GM23248 (cell line): ENCODE data around the gene TGM1. TPM values are rescaled to one million over a fixed set of nuclear protein-coding genes. Genes with fewer than 3 reads are reported as not detected.

Experiments
- DNase-seq: peaks from one replicate; pipeline ENCODE4 v3.0.0-alpha.2; 2015
- H2AFZ ChIP-seq: fragments of 200-600 bp; sonication (generic); 2 replicates; pipeline ENCODE4 v1.6.1; 2016; ENCODE audit warnings: antibody characterized with exemption
- H3F3A ChIP-seq: fragments of 200-600 bp; sonication (generic); 2 replicates; pipeline ENCODE4 v1.6.1; 2016; ENCODE audit warnings: mild to moderate bottlenecking, antibody characterized with exemption, mixed run types; ENCODE audit not compliant: insufficient read depth
- H3K27ac ChIP-seq: fragments of 200-600 bp; sonication (generic); 2 replicates; pipeline ENCODE4 v1.5.1; 2016; ENCODE audit warnings: mild to moderate bottlenecking
- H3K27me3 ChIP-seq: fragments of 200-600 bp; sonication (generic); replicated peaks from 2 replicates; pipeline ENCODE4 v1.6.1; 2016; ENCODE audit warnings: mild to moderate bottlenecking; ENCODE audit not compliant: insufficient read depth
- H3K36me3 ChIP-seq: fragments of 200-600 bp; sonication (generic); 2 replicates; pipeline ENCODE4 v1.6.1; 2016; ENCODE audit warnings: low read depth, mild to moderate bottlenecking
- H3K4me1 ChIP-seq: fragments of 200-600 bp; sonication (generic); 2 replicates; pipeline ENCODE4 v1.6.1; 2016; ENCODE audit warnings: mild to moderate bottlenecking; ENCODE audit not compliant: insufficient read depth
- H3K4me2 ChIP-seq: fragments of 200-600 bp; sonication (generic); one replicate; pipeline ENCODE4 v1.6.1; 2016; ENCODE audit warnings: mild to moderate bottlenecking; ENCODE audit not compliant: unreplicated experiment
- H3K4me3 ChIP-seq: fragments of 200-600 bp; sonication (generic); 2 replicates; pipeline ENCODE4 v1.5.1; 2016; ENCODE audit warnings: mild to moderate bottlenecking
- H3K79me2 ChIP-seq: fragments of 200-600 bp; sonication (generic); 2 replicates; pipeline ENCODE4 v1.6.1; 2016; ENCODE audit warnings: mild to moderate bottlenecking; ENCODE audit not compliant: insufficient read depth
- H3K9ac ChIP-seq: fragments of 200-600 bp; sonication (generic); 2 replicates; pipeline ENCODE4 v1.6.1; 2016; ENCODE audit warnings: mild to moderate bottlenecking
- H3K9me2 ChIP-seq: fragments of 200-600 bp; sonication (generic); 2 replicates; pipeline ENCODE4 v1.6.1; 2016; ENCODE audit warnings: mixed run types, mild to moderate bottlenecking, moderate library complexity; ENCODE audit not compliant: insufficient read depth
- H3K9me3 ChIP-seq: fragments of 200-600 bp; sonication (generic); one replicate; pipeline ENCODE4 v1.6.1; 2017; ENCODE audit warnings: low read depth
- H4K20me1 ChIP-seq: fragments of 200-600 bp; sonication (generic); 2 replicates; pipeline ENCODE4 v1.6.0; 2016; ENCODE audit not compliant: insufficient read depth
- EZH2 ChIP-seq: fragments of 200-600 bp; sonication (generic); IDR thresholded peaks from 2 replicates; pipeline ENCODE4 v1.6.1; 2018; ENCODE audit warnings: antibody characterized with exemption, mild to moderate bottlenecking; ENCODE audit not compliant: insufficient read depth, poor library complexity, severe bottlenecking
- EZH2phosphoT487 ChIP-seq: fragments of 200-600 bp; sonication (generic); IDR thresholded peaks from 2 replicates; pipeline ENCODE4 v1.6.1; 2018; ENCODE audit warnings: antibody characterized with exemption, moderate library complexity, mild to moderate bottlenecking, low read depth; ENCODE audit not compliant: insufficient read depth
- WGBS, 2 experiments: methylation state at CpG; one replicate each; pipeline ENCODE4 v1.1.6; 2015 to 2017; ENCODE audit warnings: low lambda C conversion rate in 2 of 2, low coverage in 1 of 2; ENCODE audit errors: missing lambda C conversion rate in 2 of 2; 5-methylcytosine and 5-hydroxymethylcytosine counted together
- in situ Hi-C: fragments of 300-500 bp; cut with MboI; formaldehyde crosslinking; loops from 2 replicates; pipeline ENCODE4 v1.15.0; 2020
- polyA plus RNA-seq: library from polyadenylated mRNA; unstranded; fragments of >200 nt; fragmentation: Nextera tagmentation; extraction: Ambion mirVana; gene quantifications from 2 replicates; pipeline ENCODE4 v1.2.1, GENCODE V29; 2016
- total RNA-seq: library from RNA; depleted of rRNA; stranded (reverse); fragments of >200 nt; shearing (Covaris generic); gene quantifications from 2 replicates; pipeline ENCODE4 v1.2.3, GENCODE V29; 2014

The TGM1 gene
- total and polyA plus RNA-seq, 2 experiments from 2014 or later: 0.34 to 1.3 TPM

DNA sequence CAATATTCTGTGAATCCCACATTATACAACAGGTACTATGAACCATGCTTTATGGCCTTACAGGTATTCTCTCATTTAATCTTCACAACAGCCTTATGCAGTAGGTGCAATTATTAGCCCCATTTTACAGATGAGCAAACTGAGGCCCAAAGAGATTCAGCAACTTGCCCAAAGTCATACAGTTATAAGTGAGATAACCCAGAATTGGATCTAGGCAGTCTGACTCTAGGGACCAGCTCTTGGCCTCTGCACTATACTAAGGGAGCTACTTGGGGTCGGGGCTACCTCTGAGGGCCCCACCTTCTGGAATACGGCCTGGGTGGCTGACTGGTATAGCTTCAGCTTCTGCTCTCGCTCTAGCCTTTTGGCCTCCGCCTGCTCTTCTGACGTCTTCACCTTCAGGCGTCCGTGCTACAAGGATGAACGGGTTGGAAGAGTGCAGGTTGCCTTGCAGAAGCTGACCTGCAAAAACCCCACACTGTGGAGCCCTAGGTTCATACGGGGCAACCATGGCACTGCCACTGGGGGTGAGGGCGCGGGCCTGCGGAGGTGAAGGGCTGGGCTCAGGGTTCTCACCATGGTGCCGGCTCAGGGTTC, 7.7 kb upstream of the TGM1 start:
- peak overlapping the region; percentile 92 for H2AFZ ChIP-seq
- H3K79me2 ChIP-seq: peaks cover 5% of the 10 kb centered on the region; the same call in 1 of the 2 replicates
- H3K9me2 ChIP-seq: no peaks in the 10 kb centered on the region
- H3F3A ChIP-seq: no peaks in the 10 kb centered on the region
- no peaks in the 10 kb centered on the region for H3K27me3 ChIP-seq
- no peaks in the 10 kb centered on the region for H4K20me1 ChIP-seq
- in situ Hi-C loops: no loop called here
- H3K4me3 ChIP-seq: peak overlapping the region; percentile 88
- no peaks in the 10 kb centered on the region for H3K36me3 ChIP-seq
- no peaks in the 10 kb centered on the region for H3K9me3 ChIP-seq
- H3K4me2 ChIP-seq: peak overlapping the region; percentile 87
- H3K9ac ChIP-seq: peak overlapping the region; percentile 98
- no peak for TF ChIP-seq EZH2
- H3K27ac ChIP-seq: no peak overlapping the region
- DNase-seq: peak; percentile 55
- WGBS, 2 experiments: 11 to 12% methylated on average over 13 of the region's 13 CpGs
- H3K4me1 ChIP-seq: peaks cover 3% of the 10 kb centered on the region; the same call in 1 of the 2 replicates

GRCh38 chr14:24269910-24270536, 7.0 kb upstream of the TGM1 start:
- Histone ChIP-seq H2AFZ (no peak overlapping the region), H4K20me1 (no peaks in the 10 kb centered on the region), H3F3A (no peaks in the 10 kb centered on the region), H3K4me2 (no peak overlapping the region), H3K4me1 (peaks cover 3% of the 10 kb centered on the region; the same call in 1 of the 2 replicates), H3K4me3 (no peak overlapping the region), H3K9ac (no peak overlapping the region), H3K27me3 (no peaks in the 10 kb centered on the region), H3K9me2 (no peaks in the 10 kb centered on the region), H3K79me2 (peaks cover 5% of the 10 kb centered on the region; the same call in 1 of the 2 replicates), H3K9me3 (no peaks in the 10 kb centered on the region), H3K27ac (no peak overlapping the region), H3K36me3 (no peaks in the 10 kb centered on the region)
- WGBS, 2 experiments: 89 to 91% methylated on average over 14 of the region's 14 CpGs
- in situ Hi-C loops: no loop called here
- TF ChIP-seq EZH2: no peak
- no peak for TF ChIP-seq EZH2phosphoT487
- no peak for DNase-seq

- no peak overlapping the region for H3K4me2 ChIP-seq
Observed at GRCh38 chr14:24269368-24269767, 6.4 kb upstream of the TGM1 start.

DNA sequence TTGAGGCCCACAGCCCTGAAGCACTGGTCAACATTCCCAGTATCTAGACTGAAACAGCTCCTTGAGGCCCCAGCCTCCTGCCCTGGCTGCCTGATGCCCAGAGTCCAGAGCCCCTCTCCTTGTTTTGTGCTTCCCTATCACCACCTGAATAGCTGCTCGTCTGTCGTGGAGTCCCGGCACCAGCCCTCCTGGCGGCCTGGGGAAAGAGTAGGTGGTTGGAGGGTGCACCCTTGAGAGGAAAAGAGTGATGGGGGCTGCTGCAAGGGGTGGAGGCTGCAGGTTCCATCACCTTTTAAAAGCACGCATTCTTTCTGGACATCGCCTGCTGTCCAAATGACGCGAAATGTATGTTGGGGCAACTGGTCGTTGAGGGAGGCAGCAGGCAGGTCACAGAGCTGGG, 5.2 kb upstream of the TGM1 start:
- Histone ChIP-seq H3K27me3 (no peaks in the 10 kb centered on the region), H2AFZ (no peak overlapping the region), H3F3A (no peaks in the 10 kb centered on the region), H3K79me2 (peaks cover 5% of the 10 kb centered on the region; the same call in 1 of the 2 replicates), H3K9me3 (no peaks in the 10 kb centered on the region), H3K9ac (no peak overlapping the region), H3K4me2 (no peak overlapping the region), H3K4me3 (no peak overlapping the region), H3K4me1 (peaks cover 3% of the 10 kb centered on the region; the same call in 1 of the 2 replicates), H4K20me1 (no peaks in the 10 kb centered on the region), H3K9me2 (no peaks in the 10 kb centered on the region), H3K27ac (no peak overlapping the region), H3K36me3 (no peaks in the 10 kb centered on the region)
- WGBS, 2 experiments: 87 to 91% methylated on average over 9 of the region's 9 CpGs
- TF ChIP-seq EZH2: no peak
- TF ChIP-seq EZH2phosphoT487: no peak
- no peak for DNase-seq
- in situ Hi-C loops: no loop called here

More at GRCh38 chr14:24269368-24269767, 6.4 kb upstream of the TGM1 start:
- no peak overlapping the region for H3K27ac ChIP-seq
- no peaks in the 10 kb centered on the region for H3F3A ChIP-seq
- no peaks in the 10 kb centered on the region for H3K9me2 ChIP-seq
- no peak overlapping the region for H2AFZ ChIP-seq
- WGBS, 2 experiments: 81 to 84% methylated on average over 8 of the region's 8 CpGs
- no peaks in the 10 kb centered on the region for H3K36me3 ChIP-seq
- peaks cover 3% of the 10 kb centered on the region; the same call in 1 of the 2 replicates for H3K4me1 ChIP-seq
- no peaks in the 10 kb centered on the region for H3K27me3 ChIP-seq
- H4K20me1 ChIP-seq: no peaks in the 10 kb centered on the region
- no peak for TF ChIP-seq EZH2phosphoT487
- peaks cover 5% of the 10 kb centered on the region; the same call in 1 of the 2 replicates for H3K79me2 ChIP-seq
- no peak overlapping the region for H3K4me3 ChIP-seq
- no peak for DNase-seq
- in situ Hi-C loops: no loop called here
- no peak overlapping the region for H3K9ac ChIP-seq
- no peaks in the 10 kb centered on the region for H3K9me3 ChIP-seq
